Measurements from ENCODE around the gene ZFYVE9. TPM values are rescaled to one million over a fixed set of nuclear protein-coding genes. Genes with fewer than 3 reads are reported as not detected.
"Not testable (repeated sequence)": the region's sequence is repeated elsewhere in the genome, so short reads cannot be mapped to it uniquely, and the experiment has no call there.

The ZFYVE9 gene
- total RNA-seq, 8 experiments from 2014 or later, result 13.8 to 45.4 (median 33.5) TPM

GRCh38 chr1:52186449-52186848 is 44.6 kb downstream of the ZFYVE9 start:
- ATAC-seq (replicated peaks in 6 of 8), result no peak
- in situ Hi-C loops (cut with MboI; ENCODE audit: low pct_unique_long_range_greater_than_20kb in 2 of 9, low sequenced_read_pairs in 9 of 9, unreplicated experiment in 9 of 9), result no loop called here
- 54 to 100% (median 94%) methylated on average over 2 of the region's 2 CpGs for WGBS, 10 experiments

DNA sequence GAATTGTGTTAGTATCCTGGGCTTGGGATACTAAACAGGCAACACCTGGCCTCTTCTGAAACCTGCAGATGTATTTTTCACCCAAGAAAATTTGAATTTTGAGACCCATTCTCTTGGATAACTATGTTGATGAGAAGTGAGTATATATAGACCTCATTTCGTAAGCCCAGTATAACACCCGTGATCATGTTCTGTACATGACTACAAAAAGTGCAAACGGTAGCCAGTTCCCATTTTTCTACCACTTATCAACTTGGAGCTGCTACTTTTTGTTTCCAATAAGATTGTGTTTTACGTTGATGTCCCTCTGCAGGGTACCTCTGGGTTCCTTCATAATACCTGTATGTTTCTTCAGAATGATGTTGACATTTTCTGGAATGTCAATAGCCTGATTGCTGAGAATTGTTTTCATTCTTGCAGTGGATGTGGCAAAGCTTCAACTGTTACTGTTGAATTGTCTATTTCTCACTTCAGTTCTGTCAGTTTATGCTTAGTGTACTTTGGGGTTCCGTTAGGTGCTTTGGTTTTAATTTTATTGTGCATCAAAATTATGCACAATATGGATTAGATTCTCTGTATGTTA is 48.1 kb downstream of the ZFYVE9 start:
- WGBS, 10 experiments, result 83 to 100% (median 96%) methylated on average over 2 to 5 of the region's 5 CpGs; no CpG with 5 or more reads in 1 of the 10 experiments
- no peak overlapping the region for H3K4me3 ChIP-seq
- no peak for ATAC-seq (replicated peaks in 6 of 8)
- H3K27ac ChIP-seq, result no peak overlapping the region
- in situ Hi-C loops (cut with MboI; ENCODE audit: low pct_unique_long_range_greater_than_20kb in 2 of 9, low sequenced_read_pairs in 9 of 9, unreplicated experiment in 9 of 9), result no loop called here
- no peaks in the 10 kb centered on the region for H3K4me1 ChIP-seq (replicated peaks in 1 of 2)

More at GRCh38 chr1:52186449-52186848, 44.6 kb downstream of the ZFYVE9 start:
- Histone ChIP-seq H3K27ac (no peak overlapping the region), H3K4me3 (no peak overlapping the region), H3K4me1 (replicated peaks in 1 of 2) (no peaks in the 10 kb centered on the region)

DNA sequence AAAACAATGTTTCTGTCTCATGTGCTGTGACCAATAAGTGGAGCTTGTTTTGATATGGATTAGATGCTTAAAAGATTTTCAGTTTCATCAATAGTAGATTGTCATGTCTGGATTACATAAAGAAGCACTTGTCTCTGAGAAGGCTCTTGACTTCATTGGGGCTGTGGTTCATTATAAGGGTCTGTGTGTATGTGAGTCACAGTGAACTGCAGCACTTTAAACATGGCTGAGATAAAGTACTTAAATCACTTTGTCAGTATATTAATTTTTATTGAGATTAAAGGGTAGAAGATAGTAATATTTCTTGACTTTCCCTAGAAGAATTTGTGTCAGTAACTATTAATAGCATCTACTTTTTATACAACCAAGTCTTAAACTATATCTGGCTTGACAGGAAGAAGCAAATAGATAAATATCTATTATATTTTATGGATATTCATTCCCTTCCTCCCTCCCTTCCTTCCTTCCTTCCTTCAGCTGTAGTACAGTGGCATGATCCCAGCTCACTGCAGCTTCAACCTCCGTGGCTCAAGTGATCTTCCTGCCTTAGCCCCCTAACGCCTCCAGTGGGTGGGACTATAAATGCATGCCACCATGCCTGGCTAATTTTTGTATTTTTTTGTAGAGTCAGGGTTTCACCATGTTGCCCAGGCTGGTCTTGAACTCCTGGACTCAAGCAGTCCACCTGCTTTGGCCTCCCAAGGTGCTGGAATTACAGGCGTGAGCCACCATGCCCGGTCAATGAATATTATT is 48.8 kb downstream of the ZFYVE9 start:
- H3K27ac ChIP-seq, result no peak overlapping the region
- in situ Hi-C loops (cut with MboI; ENCODE audit: low pct_unique_long_range_greater_than_20kb in 2 of 9, low sequenced_read_pairs in 9 of 9, unreplicated experiment in 9 of 9), result no loop called here
- WGBS, 10 experiments, result 66 to 100% (median 76%) methylated on average over 2 to 4 of the region's 4 CpGs; no CpG with 5 or more reads in 2 of the 10 experiments
- no peak overlapping the region for H3K4me3 ChIP-seq
- ATAC-seq (replicated peaks in 6 of 8), result peak in 1 of 8 experiments; percentile 44
- H3K4me1 ChIP-seq (replicated peaks in 1 of 2), result no peaks in the 10 kb centered on the region

- H3K4me1 ChIP-seq (replicated peaks in 1 of 2), result no peaks in the 10 kb centered on the region
- 67 to 100% (median 87%) methylated on average over 1 to 2 of the region's 2 CpGs; no CpG with 5 or more reads in 2 of the 10 experiments for WGBS, 10 experiments
- no peak overlapping the region for H3K4me3 ChIP-seq
- ATAC-seq (replicated peaks in 6 of 8), result no peak
- no peak overlapping the region for H3K27ac ChIP-seq
- in situ Hi-C loops (cut with MboI; ENCODE audit: low pct_unique_long_range_greater_than_20kb in 2 of 9, low sequenced_read_pairs in 9 of 9, unreplicated experiment in 9 of 9), result no loop called here
These were observed 49.6 kb downstream of the ZFYVE9 start for GRCh38 chr1:52191395-52191965.

GRCh38 chr1:52192024-52192423 is 50.1 kb downstream of the ZFYVE9 start:
- WGBS, 10 experiments, result 83 to 100% (median 94%) methylated on average over 1 to 2 of the region's 2 CpGs; no CpG with 5 or more reads in 5 of the 10 experiments
- no peak for ATAC-seq (replicated peaks in 6 of 8)
- Histone ChIP-seq H3K4me3 (no peak overlapping the region), H3K27ac (no peak overlapping the region), H3K4me1 (replicated peaks in 1 of 2) (no peaks in the 10 kb centered on the region)
- in situ Hi-C loops (cut with MboI; ENCODE audit: low pct_unique_long_range_greater_than_20kb in 2 of 9, low sequenced_read_pairs in 9 of 9, unreplicated experiment in 9 of 9), result no loop called here

DNA sequence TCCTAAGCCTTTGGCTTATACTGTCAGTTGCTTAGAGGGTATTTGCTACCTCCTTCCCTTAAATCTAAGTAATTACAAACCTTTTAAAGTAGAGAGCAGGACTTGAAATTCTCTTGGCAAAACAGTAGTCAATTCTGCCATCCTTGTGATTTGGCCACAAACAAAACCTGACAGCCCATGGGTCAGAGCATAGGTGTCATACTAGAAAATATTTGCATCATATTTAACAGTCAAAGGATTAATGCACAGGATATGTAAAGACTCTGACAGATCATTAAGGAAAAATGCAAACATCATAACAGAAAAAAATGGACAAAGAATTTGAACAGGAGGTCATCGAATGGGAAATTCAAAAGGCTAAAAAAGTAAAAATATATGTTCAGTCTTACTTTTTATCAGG is 50.5 kb downstream of the ZFYVE9 start:
- no peaks in the 10 kb centered on the region for H3K4me1 ChIP-seq (replicated peaks in 1 of 2)
- H3K4me3 ChIP-seq, result no peak overlapping the region
- in situ Hi-C loops (cut with MboI; ENCODE audit: low pct_unique_long_range_greater_than_20kb in 2 of 9, low sequenced_read_pairs in 9 of 9, unreplicated experiment in 9 of 9), result no loop called here
- no peak overlapping the region for H3K27ac ChIP-seq
- no peak for ATAC-seq (replicated peaks in 6 of 8)
- WGBS, 10 experiments, result 83 to 100% (median 93%) methylated on average over 1 of the region's 1 CpG

DNA sequence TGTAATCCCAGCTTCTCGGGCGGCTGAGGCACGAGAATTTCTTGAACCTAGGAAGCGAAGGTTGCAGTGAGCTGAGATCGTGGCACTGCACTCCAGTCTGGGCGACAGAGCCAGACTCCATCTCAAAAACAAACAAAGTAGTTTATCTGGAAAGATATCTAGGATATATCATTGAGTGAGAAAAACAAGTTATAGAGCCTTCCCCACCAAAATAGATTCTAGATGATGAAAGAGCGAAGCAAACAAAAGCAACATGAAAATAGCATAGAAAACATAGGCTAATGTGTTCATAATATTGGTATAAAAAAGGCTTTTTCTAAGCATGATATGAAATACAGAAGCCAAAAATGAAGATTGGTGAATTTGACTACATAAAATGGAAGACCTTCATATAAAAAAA is 52.1 kb downstream of the ZFYVE9 start:
- ATAC-seq (replicated peaks in 6 of 8), result no peak

GRCh38 chr1:52195161-52195560 is 53.3 kb downstream of the ZFYVE9 start:
- WGBS, 10 experiments, result 71 to 100% (median 91%) methylated on average over 1 of the region's 1 CpG; no CpG with 5 or more reads in 2 of the 10 experiments
- no peak overlapping the region for H3K4me3 ChIP-seq
- H3K27ac ChIP-seq, result no peak overlapping the region
- H3K4me1 ChIP-seq (replicated peaks in 1 of 2), result no peaks in the 10 kb centered on the region
- ATAC-seq (replicated peaks in 6 of 8), result no peak
- in situ Hi-C loops (cut with MboI; ENCODE audit: low pct_unique_long_range_greater_than_20kb in 2 of 9, low sequenced_read_pairs in 9 of 9, unreplicated experiment in 9 of 9), result no loop called here

More for the DNA sequence above, 52.1 kb downstream of the ZFYVE9 start:
- Histone ChIP-seq H3K4me1 (replicated peaks in 1 of 2) (no peaks in the 10 kb centered on the region), H3K27ac (no peak overlapping the region), H3K4me3 (no peak overlapping the region)
- WGBS, 10 experiments, result 67 to 94% (median 83%) methylated on average over 2 to 7 of the region's 7 CpGs
- in situ Hi-C loops (cut with MboI; ENCODE audit: low pct_unique_long_range_greater_than_20kb in 2 of 9, low sequenced_read_pairs in 9 of 9, unreplicated experiment in 9 of 9), result no loop called here

DNA sequence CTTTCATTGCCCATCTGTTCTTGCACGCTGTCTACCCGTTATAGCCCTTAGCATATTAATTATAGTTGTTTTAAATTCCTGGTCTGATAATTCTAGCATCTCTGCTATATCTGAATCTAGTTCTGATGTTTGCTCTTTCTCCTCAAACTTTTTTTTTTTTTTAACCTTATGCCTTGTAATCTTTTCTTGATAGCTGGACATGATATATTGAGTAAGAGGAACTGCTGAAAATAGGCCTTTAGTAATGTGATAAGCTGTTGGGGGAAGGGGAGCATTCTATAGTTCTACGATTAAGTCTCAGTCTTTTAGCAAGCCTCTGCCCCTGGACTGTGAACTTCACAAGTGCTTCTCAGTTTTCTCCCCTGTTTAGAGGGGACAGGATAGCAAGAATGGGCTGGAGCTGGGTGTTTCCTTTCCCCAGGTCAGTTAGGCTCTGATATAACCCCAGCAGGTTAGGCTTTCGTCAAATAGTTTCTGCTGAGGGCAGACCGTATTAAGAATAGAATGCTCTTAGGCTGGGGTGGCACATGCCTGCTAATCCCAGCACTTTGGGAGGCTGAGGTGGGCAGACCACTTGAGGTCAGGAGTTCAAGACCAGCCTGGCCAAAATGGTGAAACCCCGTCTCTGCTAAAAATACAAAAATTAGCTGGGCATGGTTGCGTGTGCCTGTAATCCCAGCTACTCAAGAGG is 62.2 kb downstream of the ZFYVE9 start:
- Histone ChIP-seq H3K4me1 (replicated peaks in 1 of 2) (no peaks in the 10 kb centered on the region), H3K4me3 (no peak overlapping the region), H3K27ac (no peak overlapping the region)
- ATAC-seq (replicated peaks in 6 of 8), result no peak
- WGBS, 10 experiments, result 80 to 96% (median 91%) methylated on average over 1 to 7 of the region's 7 CpGs
- in situ Hi-C loops (cut with MboI; ENCODE audit: low pct_unique_long_range_greater_than_20kb in 2 of 9, low sequenced_read_pairs in 9 of 9, unreplicated experiment in 9 of 9), result no loop called here

- 57 to 93% (median 83%) methylated on average over 1 to 5 of the region's 5 CpGs; no CpG with 5 or more reads in 2 of the 10 experiments for WGBS, 10 experiments
- no peak for ATAC-seq (replicated peaks in 6 of 8)
- in situ Hi-C loops (cut with MboI; ENCODE audit: low pct_unique_long_range_greater_than_20kb in 2 of 9, low sequenced_read_pairs in 9 of 9, unreplicated experiment in 9 of 9), result no loop called here
- H3K27ac ChIP-seq, result no peak overlapping the region
- H3K4me1 ChIP-seq (replicated peaks in 1 of 2), result no peaks in the 10 kb centered on the region
- no peak overlapping the region for H3K4me3 ChIP-seq
These were observed 62.8 kb downstream of the ZFYVE9 start for GRCh38 chr1:52204696-52205095.

GRCh38 chr1:52206686-52207085 is 64.8 kb downstream of the ZFYVE9 start:
- H3K4me3 ChIP-seq; H3K4me1 ChIP-seq (replicated peaks in 1 of 2); ATAC-seq (replicated peaks in 6 of 8); in situ Hi-C loops (cut with MboI; ENCODE audit: low pct_unique_long_range_greater_than_20kb in 2 of 9, low sequenced_read_pairs in 9 of 9, unreplicated experiment in 9 of 9); H3K27ac ChIP-seq: not testable (repeated sequence)
- 66 to 100% (median 92%) methylated on average over 2 to 8 of the region's 8 CpGs; no CpG with 5 or more reads in 4 of the 10 experiments for WGBS, 10 experiments

- no peak overlapping the region for H3K27ac ChIP-seq
- no peak overlapping the region for H3K4me3 ChIP-seq
- H3K4me1 ChIP-seq (replicated peaks in 1 of 2), result no peaks in the 10 kb centered on the region
- in situ Hi-C loops (cut with MboI; ENCODE audit: low pct_unique_long_range_greater_than_20kb in 2 of 9, low sequenced_read_pairs in 9 of 9, unreplicated experiment in 9 of 9), result no loop called here
- WGBS, 10 experiments, result 60 to 100% (median 90%) methylated on average over 1 to 2 of the region's 2 CpGs; no CpG with 5 or more reads in 2 of the 10 experiments
- ATAC-seq (replicated peaks in 6 of 8), result no peak
These were observed 67.5 kb downstream of the ZFYVE9 start for GRCh38 chr1:52209429-52209828.

DNA sequence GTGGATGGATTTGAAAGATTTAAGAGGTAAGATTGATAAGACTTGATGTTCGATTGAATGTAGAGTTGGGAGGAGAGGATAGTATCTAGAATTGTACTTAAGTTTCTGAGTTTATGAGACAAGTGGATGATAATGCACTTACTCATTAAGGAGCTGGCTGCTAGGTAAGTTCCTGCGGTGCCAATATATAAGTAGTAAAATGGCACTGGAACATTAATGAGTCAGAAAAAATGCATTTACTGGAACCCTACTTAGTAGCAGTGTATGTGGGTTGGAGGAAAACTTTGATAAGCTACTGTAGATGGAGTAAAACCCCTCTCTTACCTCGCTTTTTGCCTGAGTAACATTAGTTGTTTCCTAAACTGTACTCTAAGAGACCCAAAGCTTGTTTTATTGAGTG is 68.2 kb downstream of the ZFYVE9 start:
- Histone ChIP-seq H3K27ac (no peak overlapping the region), H3K4me3 (no peak overlapping the region), H3K4me1 (replicated peaks in 1 of 2) (no peaks in the 10 kb centered on the region)
- in situ Hi-C loops (cut with MboI; ENCODE audit: low pct_unique_long_range_greater_than_20kb in 2 of 9, low sequenced_read_pairs in 9 of 9, unreplicated experiment in 9 of 9), result no loop called here
- WGBS, 10 experiments, result 83 to 100% (median 95%) methylated on average over 1 to 3 of the region's 3 CpGs; no CpG with 5 or more reads in 1 of the 10 experiments
- no peak for ATAC-seq (replicated peaks in 6 of 8)

Measured in motor neuron (in vitro differentiated cells).